ENCODE data around the gene TMED5.

TMED5 gene

DNA sequence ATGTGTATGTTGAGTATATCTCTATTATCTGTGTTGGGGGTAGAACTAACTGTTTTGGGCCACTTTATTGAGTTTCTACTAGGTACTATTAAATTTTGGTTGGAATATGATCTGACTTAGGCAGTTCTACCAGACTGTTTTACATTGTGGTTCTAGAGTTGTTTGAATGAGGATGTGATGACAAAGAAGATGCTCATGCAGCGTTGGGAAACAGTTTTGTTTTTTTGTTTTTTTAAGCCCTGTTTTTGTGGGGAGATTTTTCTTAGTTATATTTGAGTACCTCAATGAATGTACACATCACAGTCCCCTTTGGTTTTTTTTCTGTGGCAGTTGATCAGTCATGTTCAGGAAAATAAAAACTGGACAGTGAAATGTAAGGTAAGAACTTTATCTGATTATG, 40.1 kb downstream of the TMED5 start:
- Histone ChIP-seq H3K9me3 (ENCODE audit: control insufficient read depth, low read length) (no peaks in the 10 kb centered on the region), H3K27me3 (ENCODE audit: control insufficient read depth, insufficient read depth, low read length) (no peaks in the 10 kb centered on the region), H3K36me3 (ENCODE audit: control insufficient read depth, insufficient read depth, low read length) (no peaks in the 10 kb centered on the region), H3K9ac (ENCODE audit: low read length) (no peak overlapping the region), H3K4me1 (ENCODE audit: control insufficient read depth, insufficient read depth, low read length) (no peaks in the 10 kb centered on the region), H3K4me3 (ENCODE audit: low read length) (no peak overlapping the region)

GRCh38 chr1:93137604-93138292, 42.5 kb downstream of the TMED5 start:
- Histone ChIP-seq H3K9ac (ENCODE audit: low read length) (no peak overlapping the region), H3K27me3 (ENCODE audit: control insufficient read depth, insufficient read depth, low read length) (no peaks in the 10 kb centered on the region), H3K9me3 (ENCODE audit: control insufficient read depth, low read length) (no peaks in the 10 kb centered on the region), H3K4me3 (ENCODE audit: low read length) (no peak overlapping the region), H3K36me3 (ENCODE audit: control insufficient read depth, insufficient read depth, low read length) (no peaks in the 10 kb centered on the region), H3K4me1 (ENCODE audit: control insufficient read depth, insufficient read depth, low read length) (no peaks in the 10 kb centered on the region)

DNA sequence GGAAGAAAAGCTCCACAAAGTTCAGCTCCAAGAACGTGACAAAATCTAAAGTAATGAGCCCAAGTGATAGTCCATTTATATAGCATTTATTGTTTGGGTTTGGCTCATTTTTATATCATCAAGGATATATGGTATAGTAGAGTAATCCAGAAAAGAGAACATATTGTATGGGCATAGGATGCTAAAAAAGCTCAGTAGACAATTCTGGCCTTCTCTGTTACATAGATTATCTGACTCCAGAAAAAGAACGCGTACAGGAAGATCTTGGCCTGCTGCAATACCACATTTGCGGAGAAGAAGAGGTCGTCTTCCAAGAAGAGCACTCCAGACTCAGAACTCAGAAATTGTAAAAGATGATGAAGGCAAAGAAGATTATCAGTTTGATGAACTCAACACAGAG, 43.8 kb downstream of the TMED5 start:
- no peaks in the 10 kb centered on the region for H3K36me3 ChIP-seq (ENCODE audit: control insufficient read depth, insufficient read depth, low read length)
- H3K4me3 ChIP-seq (ENCODE audit: low read length) = no peak overlapping the region

GRCh38 chr1:93132638-93133037, 47.6 kb downstream of the TMED5 start:
- Histone ChIP-seq H3K27me3 (ENCODE audit: control insufficient read depth, insufficient read depth, low read length) (no peaks in the 10 kb centered on the region), H3K9me3 (ENCODE audit: control insufficient read depth, low read length) (no peaks in the 10 kb centered on the region), H3K4me1 (ENCODE audit: control insufficient read depth, insufficient read depth, low read length) (no peaks in the 10 kb centered on the region), H3K36me3 (ENCODE audit: control insufficient read depth, insufficient read depth, low read length) (no peaks in the 10 kb centered on the region), H3K9ac (ENCODE audit: low read length) (no peak overlapping the region), H3K4me3 (ENCODE audit: low read length) (no peak overlapping the region)

More for the DNA sequence above, 43.8 kb downstream of the TMED5 start:
- no peaks in the 10 kb centered on the region for H3K27me3 ChIP-seq (ENCODE audit: control insufficient read depth, insufficient read depth, low read length)
- no peaks in the 10 kb centered on the region for H3K9me3 ChIP-seq (ENCODE audit: control insufficient read depth, low read length)
- no peaks in the 10 kb centered on the region for H3K4me1 ChIP-seq (ENCODE audit: control insufficient read depth, insufficient read depth, low read length)
- H3K9ac ChIP-seq (ENCODE audit: low read length) = no peak overlapping the region

- no peaks in the 10 kb centered on the region for H3K9me3 ChIP-seq (ENCODE audit: control insufficient read depth, low read length)
- no peaks in the 10 kb centered on the region for H3K27me3 ChIP-seq (ENCODE audit: control insufficient read depth, insufficient read depth, low read length)
- no peak overlapping the region for H3K9ac ChIP-seq (ENCODE audit: low read length)
- H3K4me1 ChIP-seq (ENCODE audit: control insufficient read depth, insufficient read depth, low read length) = no peaks in the 10 kb centered on the region
- no peaks in the 10 kb centered on the region for H3K36me3 ChIP-seq (ENCODE audit: control insufficient read depth, insufficient read depth, low read length)
- H3K4me3 ChIP-seq (ENCODE audit: low read length) = no peak overlapping the region
These were observed 50.6 kb downstream of the TMED5 start for GRCh38 chr1:93129507-93130099.

DNA sequence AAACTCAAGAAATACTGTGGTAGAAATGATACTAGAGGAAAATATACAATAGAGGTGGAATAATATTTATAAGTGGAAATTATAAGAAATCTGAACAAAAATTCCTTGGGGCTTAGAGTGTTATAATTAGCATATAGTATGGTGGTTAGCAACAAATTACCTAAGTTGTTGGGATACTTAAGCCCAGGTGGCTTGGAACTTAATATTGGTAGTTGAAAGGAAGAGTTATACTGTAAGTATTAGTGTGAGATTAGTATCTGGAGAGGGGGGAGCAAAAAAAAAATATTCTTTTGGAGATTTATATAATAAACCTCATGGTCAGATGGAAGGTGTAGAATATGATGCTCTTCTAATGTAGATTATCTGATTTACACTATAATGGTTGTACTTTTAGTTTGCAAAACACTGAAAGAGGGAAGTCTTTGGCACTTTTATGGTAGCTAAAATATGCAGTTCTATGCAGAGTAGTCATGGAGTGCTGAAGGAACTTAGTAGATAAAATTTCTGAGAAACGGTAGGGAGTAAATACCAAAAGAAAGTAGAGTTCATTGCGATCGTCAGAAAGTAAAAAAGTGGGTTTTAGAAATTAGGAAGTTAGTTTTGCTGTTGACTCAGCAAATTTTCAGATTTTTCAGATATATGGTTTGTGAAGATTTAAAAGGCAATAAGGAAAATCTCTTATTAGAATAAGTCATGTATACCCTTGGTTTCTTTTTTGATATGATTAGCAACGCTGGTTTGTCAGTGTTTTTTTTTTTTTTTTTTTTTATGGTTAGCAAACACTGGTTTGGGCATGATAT, 55.5 kb downstream of the TMED5 start:
- Histone ChIP-seq H3K4me1 (ENCODE audit: control insufficient read depth, insufficient read depth, low read length) (no peaks in the 10 kb centered on the region), H3K4me3 (ENCODE audit: low read length) (no peak overlapping the region), H3K36me3 (ENCODE audit: control insufficient read depth, insufficient read depth, low read length) (no peaks in the 10 kb centered on the region), H3K9ac (ENCODE audit: low read length) (no peak overlapping the region), H3K9me3 (ENCODE audit: control insufficient read depth, low read length) (no peaks in the 10 kb centered on the region), H3K27me3 (ENCODE audit: control insufficient read depth, insufficient read depth, low read length) (no peaks in the 10 kb centered on the region)

DNA sequence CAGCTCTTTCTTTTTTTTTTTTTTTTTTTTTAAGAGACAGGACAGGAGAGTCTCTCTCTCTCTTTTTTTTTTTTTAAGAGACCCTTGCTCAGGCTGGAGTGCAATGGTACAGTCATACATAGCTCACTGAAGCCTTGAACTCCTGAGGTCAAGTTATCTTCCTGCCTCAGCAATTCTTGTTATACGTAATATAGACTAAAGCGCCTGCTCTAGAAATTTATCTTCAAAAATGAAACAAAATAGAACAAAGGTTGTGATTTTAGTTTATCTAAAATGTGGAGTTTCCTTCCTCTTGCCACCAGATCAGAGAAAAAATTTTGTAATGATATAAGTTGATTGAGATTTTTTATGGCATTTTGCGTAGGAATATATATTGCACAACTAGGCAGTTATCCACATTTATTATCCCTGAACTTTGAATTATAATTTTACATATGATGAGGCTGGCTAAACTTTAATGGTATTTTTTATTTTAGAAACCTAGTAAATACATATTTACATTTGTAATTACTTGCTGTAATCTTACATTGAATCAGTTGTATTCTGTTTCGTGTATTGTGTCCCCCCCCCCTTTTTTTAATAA, 56.9 kb downstream of the TMED5 start:
- Histone ChIP-seq H3K4me3 (ENCODE audit: low read length) (no peak overlapping the region), H3K9ac (ENCODE audit: low read length) (no peak overlapping the region), H3K36me3 (ENCODE audit: control insufficient read depth, insufficient read depth, low read length) (no peaks in the 10 kb centered on the region), H3K4me1 (ENCODE audit: control insufficient read depth, insufficient read depth, low read length) (no peaks in the 10 kb centered on the region), H3K9me3 (ENCODE audit: control insufficient read depth, low read length) (no peaks in the 10 kb centered on the region), H3K27me3 (ENCODE audit: control insufficient read depth, insufficient read depth, low read length) (no peaks in the 10 kb centered on the region)

GRCh38 chr1:93120614-93121013, 59.6 kb downstream of the TMED5 start:
- no peak overlapping the region for H3K9ac ChIP-seq (ENCODE audit: low read length)
- no peaks in the 10 kb centered on the region for H3K36me3 ChIP-seq (ENCODE audit: control insufficient read depth, insufficient read depth, low read length)
- no peak overlapping the region for H3K4me3 ChIP-seq (ENCODE audit: low read length)
- H3K4me1 ChIP-seq (ENCODE audit: control insufficient read depth, insufficient read depth, low read length) = no peaks in the 10 kb centered on the region
- no peaks in the 10 kb centered on the region for H3K27me3 ChIP-seq (ENCODE audit: control insufficient read depth, insufficient read depth, low read length)
- H3K9me3 ChIP-seq (ENCODE audit: control insufficient read depth, low read length) = no peaks in the 10 kb centered on the region

- peaks cover 5% of the 10 kb centered on the region for H3K4me1 ChIP-seq (ENCODE audit: control insufficient read depth, insufficient read depth, low read length)
- no peaks in the 10 kb centered on the region for H3K27me3 ChIP-seq (ENCODE audit: control insufficient read depth, insufficient read depth, low read length)
- H3K36me3 ChIP-seq (ENCODE audit: control insufficient read depth, insufficient read depth, low read length) = no peaks in the 10 kb centered on the region
- H3K4me3 ChIP-seq (ENCODE audit: low read length) = no peak overlapping the region
- no peak overlapping the region for H3K9ac ChIP-seq (ENCODE audit: low read length)
- no peaks in the 10 kb centered on the region for H3K9me3 ChIP-seq (ENCODE audit: control insufficient read depth, low read length)
These were observed 65.8 kb downstream of the TMED5 start for GRCh38 chr1:93114391-93114790.

DNA sequence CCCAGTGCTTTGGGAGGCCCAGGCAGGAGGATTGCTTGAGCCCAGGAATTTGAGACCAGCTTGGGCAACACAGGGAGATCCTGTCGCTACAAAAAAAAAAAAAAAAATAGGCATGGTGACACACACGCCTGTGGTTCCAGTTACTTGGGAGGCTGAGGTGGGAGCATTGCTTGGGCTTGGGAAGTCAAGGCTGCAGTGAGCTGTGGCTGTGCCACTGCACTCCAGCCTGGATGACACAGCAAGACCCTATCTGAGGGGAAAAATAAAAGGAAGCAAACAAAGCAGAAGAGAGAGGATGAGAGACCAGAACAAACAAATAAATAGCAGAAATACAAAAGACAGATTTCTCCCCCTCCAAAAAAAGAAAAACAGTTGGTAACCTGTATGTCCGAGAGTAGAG, 67.1 kb downstream of the TMED5 start:
- Histone ChIP-seq H3K4me1 (ENCODE audit: control insufficient read depth, insufficient read depth, low read length) (peaks cover 5% of the 10 kb centered on the region), H3K4me3 (ENCODE audit: low read length) (no peak overlapping the region), H3K27me3 (ENCODE audit: control insufficient read depth, insufficient read depth, low read length) (no peaks in the 10 kb centered on the region), H3K36me3 (ENCODE audit: control insufficient read depth, insufficient read depth, low read length) (no peaks in the 10 kb centered on the region), H3K9ac (ENCODE audit: low read length) (no peak overlapping the region), H3K9me3 (ENCODE audit: control insufficient read depth, low read length) (no peaks in the 10 kb centered on the region)

GRCh38 chr1:93111561-93111960, 68.7 kb downstream of the TMED5 start:
- Histone ChIP-seq H3K4me3 (ENCODE audit: low read length) (no peak overlapping the region), H3K27me3 (ENCODE audit: control insufficient read depth, insufficient read depth, low read length) (no peaks in the 10 kb centered on the region), H3K4me1 (ENCODE audit: control insufficient read depth, insufficient read depth, low read length) (peaks cover 5% of the 10 kb centered on the region), H3K9me3 (ENCODE audit: control insufficient read depth, low read length) (no peaks in the 10 kb centered on the region), H3K9ac (ENCODE audit: low read length) (no peak overlapping the region), H3K36me3 (ENCODE audit: control insufficient read depth, insufficient read depth, low read length) (no peaks in the 10 kb centered on the region)

DNA sequence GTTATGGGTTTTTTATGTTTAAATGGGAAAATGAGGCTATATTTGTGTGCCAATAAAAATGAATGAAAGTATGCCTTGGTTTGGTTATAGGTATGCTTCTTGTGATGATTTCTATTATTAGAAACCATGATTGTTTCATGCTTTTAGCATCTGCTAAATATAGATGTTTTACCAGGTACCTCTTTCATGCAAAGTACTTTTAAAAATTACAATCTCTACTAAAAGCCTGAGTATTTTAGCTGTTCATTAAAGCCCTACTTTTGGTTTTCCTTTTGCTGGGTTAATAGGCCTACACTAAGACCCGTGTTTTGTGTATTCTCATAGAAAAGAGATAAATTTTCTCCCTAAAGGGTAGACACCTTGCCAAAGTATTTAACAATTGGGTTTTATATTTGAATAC, 69.1 kb downstream of the TMED5 start:
- no peak overlapping the region for H3K9ac ChIP-seq (ENCODE audit: low read length)

More for the DNA sequence above, 69.1 kb downstream of the TMED5 start:
- Histone ChIP-seq H3K9me3 (ENCODE audit: control insufficient read depth, low read length) (no peaks in the 10 kb centered on the region), H3K4me3 (ENCODE audit: low read length) (no peak overlapping the region), H3K36me3 (ENCODE audit: control insufficient read depth, insufficient read depth, low read length) (no peaks in the 10 kb centered on the region), H3K27me3 (ENCODE audit: control insufficient read depth, insufficient read depth, low read length) (no peaks in the 10 kb centered on the region), H3K4me1 (ENCODE audit: control insufficient read depth, insufficient read depth, low read length) (peaks cover 5% of the 10 kb centered on the region)
